ENCODE measurements around the gene CFAP141. TPM values are rescaled to one million over a fixed set of nuclear protein-coding genes. Genes with fewer than 3 reads are reported as not detected.

Gene CFAP141
- polyA plus RNA-seq, 1 of the 3 experiments (the other 2 are of a cell fraction) = not detected

DNA sequence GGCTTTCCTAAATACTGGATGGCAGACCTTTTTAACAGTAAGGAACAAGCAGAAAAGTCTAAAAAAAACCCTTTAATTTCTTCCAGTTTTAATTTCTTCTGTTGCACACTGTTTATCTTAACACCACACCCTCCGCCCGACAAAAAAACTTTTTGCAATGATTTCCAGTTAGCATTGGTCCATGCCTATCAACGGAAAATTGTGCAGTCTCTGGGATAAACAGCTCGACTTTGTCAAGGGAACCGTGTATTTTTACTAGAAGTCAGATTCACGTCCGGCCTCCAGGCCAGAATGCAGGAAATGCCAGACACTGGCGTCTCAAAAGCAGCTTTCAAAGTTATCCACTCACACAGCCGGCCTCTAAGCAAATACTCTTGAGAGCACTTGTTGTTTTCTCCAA, 50.9 kb downstream of the CFAP141 start:
- Histone ChIP-seq H3K4me3 (ENCODE audit: low read depth in 2 of 2, low read length in 1 of 2) (no peak overlapping the region), H3K4me2 (no peak overlapping the region), H3K36me3 (replicated peaks in 1 of 2; ENCODE audit: control insufficient read depth in 1 of 2, insufficient read depth in 2 of 2, low read length in 1 of 2) (peaks cover 47% of the 10 kb centered on the region in 2 experiments), H2AFZ (ENCODE audit: low read depth) (no peak overlapping the region), H3F3A (replicated peaks; ENCODE audit: insufficient read depth) (peaks cover 51% of the 10 kb centered on the region), H3K9me2 (no peaks in the 10 kb centered on the region), H4K20me1 (ENCODE audit: insufficient read depth) (peaks cover 19% of the 10 kb centered on the region), H3K27ac (ENCODE audit: low read depth in 2 of 2, low read length in 1 of 2) (no peak overlapping the region), H3K4me1 (ENCODE audit: control insufficient read depth in 1 of 2, insufficient read depth in 2 of 2, low read depth in 1 of 2, low read length in 1 of 2) (no peaks in the 10 kb centered on the region), H3K79me2 (ENCODE audit: insufficient read depth) (peaks cover 7% of the 10 kb centered on the region; the same call in 1 of the 2 replicates), H3K9me3 (no peaks in the 10 kb centered on the region), H3K9ac (no peak overlapping the region), H3K27me3 (ENCODE audit: insufficient read depth) (no peaks in the 10 kb centered on the region)
- WGBS (ENCODE audit: low lambda C conversion rate) = 83% methylated on average over 9 of the region's 9 CpGs
- CTCF ChIA-PET = interaction anchor here (0.6 kb wide), 1 partner anchor 10 kb away, joined by 3 read pairs; no protein-coding TSS in a partner anchor
- POLR2A ChIA-PET = interaction anchor here (0.9 kb wide), 1 partner anchor 25 kb away, joined by 3 read pairs; no protein-coding TSS in a partner anchor
- TF ChIP-seq TEAD4 (IDR thresholded peaks at IDR 0.05; ENCODE audit: borderline replicate concordance, insufficient read depth) (no peak), RCOR1 (IDR thresholded peaks at IDR 0.05; ENCODE audit: low read length) (no peak), MEF2A (IDR thresholded peaks at IDR 0.05; ENCODE audit: borderline replicate concordance, low read depth) (no peak), EZH2phosphoT487 (IDR thresholded peaks at IDR 0.05; ENCODE audit: borderline replicate concordance, low read depth) (no peak), ELF1 (IDR thresholded peaks at IDR 0.05) (no peak), JUND (IDR thresholded peaks at IDR 0.05) (no peak), SIN3A (IDR thresholded peaks at IDR 0.05; ENCODE audit: borderline replicate concordance, low read depth, low read length) (no peak)
- TF ChIP-seq, protein P1, sequence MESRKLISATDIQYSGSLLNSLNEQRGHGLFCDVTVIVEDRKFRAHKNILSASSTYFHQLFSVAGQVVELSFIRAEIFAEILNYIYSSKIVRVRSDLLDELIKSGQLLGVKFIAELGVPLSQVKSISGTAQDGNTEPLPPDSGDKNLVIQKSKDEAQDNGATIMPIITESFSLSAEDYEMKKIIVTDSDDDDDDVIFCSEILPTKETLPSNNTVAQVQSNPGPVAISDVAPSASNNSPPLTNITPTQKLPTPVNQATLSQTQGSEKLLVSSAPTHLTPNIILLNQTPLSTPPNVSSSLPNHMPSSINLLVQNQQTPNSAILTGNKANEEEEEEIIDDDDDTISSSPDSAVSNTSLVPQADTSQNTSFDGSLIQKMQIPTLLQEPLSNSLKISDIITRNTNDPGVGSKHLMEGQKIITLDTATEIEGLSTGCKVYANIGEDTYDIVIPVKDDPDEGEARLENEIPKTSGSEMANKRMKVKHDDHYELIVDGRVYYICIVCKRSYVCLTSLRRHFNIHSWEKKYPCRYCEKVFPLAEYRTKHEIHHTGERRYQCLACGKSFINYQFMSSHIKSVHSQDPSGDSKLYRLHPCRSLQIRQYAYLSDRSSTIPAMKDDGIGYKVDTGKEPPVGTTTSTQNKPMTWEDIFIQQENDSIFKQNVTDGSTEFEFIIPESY (IDR thresholded peaks at IDR 0.05; ENCODE audit: borderline replicate concordance, low read depth) = no peak
- TF ChIP-seq, protein P2, sequence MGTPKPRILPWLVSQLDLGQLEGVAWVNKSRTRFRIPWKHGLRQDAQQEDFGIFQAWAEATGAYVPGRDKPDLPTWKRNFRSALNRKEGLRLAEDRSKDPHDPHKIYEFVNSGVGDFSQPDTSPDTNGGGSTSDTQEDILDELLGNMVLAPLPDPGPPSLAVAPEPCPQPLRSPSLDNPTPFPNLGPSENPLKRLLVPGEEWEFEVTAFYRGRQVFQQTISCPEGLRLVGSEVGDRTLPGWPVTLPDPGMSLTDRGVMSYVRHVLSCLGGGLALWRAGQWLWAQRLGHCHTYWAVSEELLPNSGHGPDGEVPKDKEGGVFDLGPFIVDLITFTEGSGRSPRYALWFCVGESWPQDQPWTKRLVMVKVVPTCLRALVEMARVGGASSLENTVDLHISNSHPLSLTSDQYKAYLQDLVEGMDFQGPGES (IDR thresholded peaks at IDR 0.05; ENCODE audit: low read depth, low read length) = no peak
- TF ChIP-seq, protein P3, sequence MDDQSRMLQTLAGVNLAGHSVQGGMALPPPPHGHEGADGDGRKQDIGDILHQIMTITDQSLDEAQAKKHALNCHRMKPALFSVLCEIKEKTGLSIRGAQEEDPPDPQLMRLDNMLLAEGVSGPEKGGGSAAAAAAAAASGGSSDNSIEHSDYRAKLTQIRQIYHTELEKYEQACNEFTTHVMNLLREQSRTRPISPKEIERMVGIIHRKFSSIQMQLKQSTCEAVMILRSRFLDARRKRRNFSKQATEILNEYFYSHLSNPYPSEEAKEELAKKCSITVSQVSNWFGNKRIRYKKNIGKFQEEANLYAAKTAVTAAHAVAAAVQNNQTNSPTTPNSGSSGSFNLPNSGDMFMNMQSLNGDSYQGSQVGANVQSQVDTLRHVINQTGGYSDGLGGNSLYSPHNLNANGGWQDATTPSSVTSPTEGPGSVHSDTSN (IDR thresholded peaks at IDR 0.05) = no peak
- no peak for DNase-seq

DNA sequence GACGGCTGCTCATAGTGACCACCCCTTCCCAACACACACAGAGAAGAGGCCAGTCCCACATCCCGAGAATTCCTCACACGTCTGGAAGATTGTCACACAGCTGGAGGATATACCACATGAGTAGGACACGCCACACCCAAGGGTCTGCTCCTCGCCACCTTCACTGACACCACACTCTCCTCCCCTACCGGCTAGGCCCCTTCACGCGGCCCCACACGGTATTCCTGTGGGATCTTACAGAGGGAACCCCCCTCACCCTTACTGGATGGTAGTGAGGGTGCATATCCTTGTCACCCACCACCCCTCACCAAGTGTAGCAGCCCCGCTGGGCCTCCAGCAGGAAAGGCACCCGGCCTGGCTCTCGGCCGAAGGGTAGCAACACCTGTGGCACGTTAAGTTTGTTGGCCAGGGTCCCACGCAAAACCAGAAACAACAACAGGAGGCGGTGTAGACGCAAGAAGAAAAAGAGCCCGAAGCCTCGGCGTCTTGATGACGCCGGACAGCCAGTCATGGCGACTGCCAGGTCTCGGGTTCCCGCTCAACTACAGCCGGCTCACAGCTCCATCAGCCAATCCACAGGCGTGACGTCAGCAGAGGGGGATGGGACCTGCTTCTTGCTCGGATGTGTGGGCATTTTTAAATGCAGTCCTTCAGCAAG, 51.5 kb downstream of the CFAP141 start, which contains the start of gene NUP210L:
Gene NUP210L, minus strand, starts transcription at position 540 of the 658 bp plus-strand sequence.
- ChIA-PET CTCF (interaction anchor here (0.6 to 0.7 kb wide), 2 partner anchors 9 kb away, joined by 3 to 4 read pairs; no protein-coding TSS in a partner anchor), POLR2A (no interaction called here)
- no peak for DNase-seq
- H3K27ac ChIP-seq (ENCODE audit: low read depth in 2 of 2, low read length in 1 of 2) = no peak within 1 kb of the TSS
- TF ChIP-seq ELF1 (IDR thresholded peaks at IDR 0.05) (no peak), SMC3 (IDR thresholded peaks at IDR 0.05; ENCODE audit: low read depth, low read length) (no peak)
- H3K27me3 ChIP-seq (ENCODE audit: insufficient read depth) = no peaks in the 10 kb centered on the region
- WGBS (ENCODE audit: low lambda C conversion rate) = 92% methylated on average over 29 of the region's 29 CpGs
- no peak within 1 kb of the TSS for H3K4me2 ChIP-seq
- peaks cover 46% of the 10 kb centered on the region for H3F3A ChIP-seq (replicated peaks; ENCODE audit: insufficient read depth)
- no peaks in the 10 kb centered on the region for H3K4me1 ChIP-seq (ENCODE audit: control insufficient read depth in 1 of 2, insufficient read depth in 2 of 2, low read depth in 1 of 2, low read length in 1 of 2)
- H3K9me3 ChIP-seq = no peaks in the 10 kb centered on the region
- H3K9ac ChIP-seq = no peak within 1 kb of the TSS
- H2AFZ ChIP-seq (ENCODE audit: low read depth) = no peak within 1 kb of the TSS
- peaks cover 41 to 42% of the 10 kb centered on the region in 2 experiments for H3K36me3 ChIP-seq (replicated peaks in 1 of 2; ENCODE audit: control insufficient read depth in 1 of 2, insufficient read depth in 2 of 2, low read length in 1 of 2)
- no peaks in the 10 kb centered on the region for H3K9me2 ChIP-seq
- peaks cover 3% of the 10 kb centered on the region; the same call in 1 of the 2 replicates for H3K79me2 ChIP-seq (ENCODE audit: insufficient read depth)
- H3K4me3 ChIP-seq (ENCODE audit: low read depth in 2 of 2, low read length in 1 of 2) = no peak within 1 kb of the TSS
- peaks cover 17% of the 10 kb centered on the region; the same call in 1 of the 2 replicates for H4K20me1 ChIP-seq (ENCODE audit: insufficient read depth)

Data from SK-N-SH (cell line).